Stimulated activated CD4-positive, alpha-beta T cell treated with anti-CD3 and anti-CD28 coated beads, Interleukin-2, amount 100 ng/mL, for 48 hours (primary cell): Measurements from ENCODE around the gene DBF4B.
"Not testable (repeated sequence)": the region's sequence is repeated elsewhere in the genome, so short reads cannot be mapped to it uniquely, and the experiment has no call there.

ENCODE experiments used
- DNase-seq, 2 donors: peaks; one replicate each; pipeline ENCODE4 v3.0.0-alpha.2; 2020

The DBF4B gene

DNA sequence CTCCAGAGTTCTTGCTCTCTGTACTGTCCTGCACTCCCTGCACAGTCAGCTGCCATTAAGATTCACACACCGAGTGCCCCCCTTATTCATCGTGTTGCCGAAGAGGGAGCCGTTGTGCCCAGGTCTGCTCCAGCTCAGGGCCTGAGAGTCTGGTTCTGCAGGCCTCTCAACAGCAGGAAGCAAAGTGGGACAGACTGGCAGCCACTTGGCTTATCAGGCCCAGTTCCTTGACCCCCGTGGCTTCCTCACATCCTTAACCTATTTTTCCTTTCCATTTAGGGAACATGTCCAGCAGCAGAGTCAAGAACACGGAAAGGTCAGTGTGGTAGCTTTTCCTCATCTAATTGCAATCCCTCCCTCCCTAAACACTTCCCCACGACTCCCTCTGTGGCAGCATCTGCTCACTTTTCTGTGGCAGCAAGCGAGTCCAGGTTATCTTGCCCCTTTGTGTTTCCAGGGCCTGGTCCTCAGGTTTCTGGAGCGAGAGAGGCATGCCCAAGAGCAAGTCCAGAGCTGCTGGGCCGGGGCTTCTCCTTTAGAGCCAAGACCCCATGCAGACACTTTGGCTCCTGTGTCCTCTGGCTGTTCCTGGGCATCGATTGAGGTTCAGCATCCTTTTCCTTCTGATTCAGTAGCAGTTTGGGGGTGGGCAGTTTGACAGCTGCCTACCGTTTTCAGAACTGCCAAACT lies 28.2 kb downstream of the DBF4B start:
- no peak for DNase-seq

DNA sequence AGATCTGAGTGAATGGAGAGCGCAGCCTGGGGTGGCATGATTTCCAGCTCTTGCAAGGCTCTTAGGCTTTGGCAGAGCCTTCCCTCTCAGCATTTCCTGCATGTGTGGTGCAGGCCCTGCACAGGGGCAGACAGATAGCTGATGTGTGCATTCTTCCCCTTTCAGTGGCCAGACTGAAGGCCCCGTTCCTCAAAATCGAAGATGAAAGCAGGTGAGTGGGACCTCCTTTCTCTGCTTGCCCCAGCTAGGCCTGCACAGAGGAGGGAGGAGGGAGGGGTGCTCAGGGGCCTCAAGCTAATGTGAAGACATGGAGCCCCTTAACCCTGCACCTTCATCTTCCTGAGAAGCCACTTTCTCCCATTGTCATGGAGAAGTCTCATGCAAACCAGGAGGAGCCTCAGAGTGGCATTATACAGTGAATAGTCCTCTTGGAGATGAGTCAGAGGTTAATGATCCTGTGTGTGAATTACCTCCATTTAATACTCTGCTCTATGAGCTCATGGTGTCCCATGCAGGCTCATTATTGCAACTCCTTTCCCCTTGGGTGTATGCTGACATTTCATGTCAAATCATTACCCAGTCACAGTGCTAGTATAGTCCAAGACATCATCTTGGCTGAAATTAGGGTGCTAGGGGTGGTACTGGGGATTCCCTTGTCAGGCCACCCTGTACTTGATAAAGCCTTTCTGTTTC lies 29.9 kb downstream of the DBF4B start:
- no peak for DNase-seq

GRCh38 chr17:44741316-44741715 lies 32.9 kb downstream of the DBF4B start:
- no peak for DNase-seq

DNA sequence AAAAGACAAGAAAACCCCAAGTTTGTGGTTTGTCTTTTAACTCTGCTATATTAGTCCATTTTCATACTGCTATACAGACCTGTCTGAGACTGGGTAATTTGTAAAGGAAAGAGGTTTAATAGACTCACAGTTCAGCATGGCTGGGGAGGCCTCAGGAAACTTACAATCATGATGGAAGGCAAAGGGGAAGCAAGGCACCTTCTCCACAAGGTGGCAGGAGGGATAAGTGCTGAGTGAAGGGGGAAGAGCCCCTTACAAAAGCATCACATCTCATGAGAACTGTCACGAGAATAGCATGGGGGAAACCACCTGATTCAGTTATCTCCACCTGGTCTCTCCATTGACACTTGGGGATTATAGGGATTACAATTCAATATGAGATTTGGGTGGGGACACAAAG lies 36.8 kb downstream of the DBF4B start:
- no peak for DNase-seq

- DNase-seq: not testable (repeated sequence)
Measured at GRCh38 chr17:44745738-44746137, 37.3 kb downstream of the DBF4B start.

GRCh38 chr17:44747566-44747965 lies 39.1 kb downstream of the DBF4B start:
- no peak for DNase-seq

- DNase-seq: no peak
Measured at GRCh38 chr17:44749076-44749979, 40.9 kb downstream of the DBF4B start.

- DNase-seq: no peak
Measured at GRCh38 chr17:44749980-44750318, 41.5 kb downstream of the DBF4B start.

GRCh38 chr17:44751331-44751730 lies 42.9 kb downstream of the DBF4B start:
- DNase-seq: no peak

DNA sequence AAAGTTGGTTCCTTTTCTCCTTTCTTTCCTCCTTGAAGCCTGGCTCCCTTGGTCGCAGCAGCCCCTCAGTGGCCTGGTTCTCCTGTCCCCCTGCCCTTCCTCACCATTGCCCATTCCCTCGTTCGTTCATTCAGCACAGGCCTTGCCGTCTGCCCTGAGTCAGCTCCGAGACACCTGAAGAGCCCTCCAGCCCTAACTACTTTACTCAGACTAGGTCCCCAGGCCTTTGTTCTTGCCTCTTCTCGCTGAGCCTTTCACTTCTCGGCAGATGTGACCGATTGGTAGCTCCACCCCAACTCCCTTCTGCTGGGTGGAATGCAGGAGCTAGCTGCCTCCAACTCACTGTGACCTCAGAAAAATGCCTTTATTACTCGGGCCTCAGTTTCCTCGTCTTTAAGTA lies 43.3 kb downstream of the DBF4B start:
- DNase-seq: no peak

DNA sequence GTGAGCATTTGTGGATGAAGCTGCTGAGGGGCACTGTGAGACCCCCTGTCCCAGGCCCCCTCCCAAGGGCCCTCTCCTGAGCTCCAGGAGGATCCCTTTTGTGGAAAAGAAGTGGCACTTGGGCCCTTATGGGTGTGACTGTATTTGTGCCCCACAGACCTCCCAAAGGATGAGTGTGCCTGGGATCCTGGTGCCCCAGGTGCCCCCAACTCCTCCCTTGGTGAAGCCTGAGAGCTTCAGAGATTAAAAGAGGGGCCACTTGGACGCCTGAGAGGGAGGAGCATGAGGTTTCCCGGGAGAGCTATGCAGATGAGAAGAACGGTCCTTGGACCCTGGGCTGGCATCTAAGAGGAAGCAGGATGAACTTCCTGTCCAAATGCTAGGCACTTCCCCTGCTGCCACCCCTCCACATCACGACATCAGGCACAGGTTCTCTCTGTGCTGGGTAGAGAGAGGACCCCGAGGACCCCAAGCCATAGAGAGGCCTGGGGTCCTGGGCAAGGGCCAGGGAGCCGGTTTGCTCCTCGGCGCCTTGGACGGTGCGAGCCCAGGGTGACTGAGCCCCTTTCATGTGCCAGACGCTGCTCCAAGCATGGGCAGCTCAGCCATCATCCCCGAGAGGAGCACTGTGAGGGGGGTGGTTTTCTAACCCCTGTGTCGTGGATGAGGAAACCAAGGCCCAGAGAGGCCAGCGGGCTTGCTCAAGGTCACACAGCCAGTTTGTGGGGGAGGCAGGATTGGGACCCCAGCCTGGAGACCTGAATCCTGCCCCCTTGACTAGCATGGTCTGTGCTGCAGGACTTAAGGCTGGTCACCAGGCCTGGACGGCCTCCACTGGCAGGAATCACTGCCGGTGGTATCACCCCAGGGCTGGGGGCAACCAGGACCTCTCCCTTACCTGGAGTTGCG lies 44.7 kb downstream of the DBF4B start:
- no peak for DNase-seq

- no peak for DNase-seq
Measured at GRCh38 chr17:44754276-44754675, 45.8 kb downstream of the DBF4B start.

DNA sequence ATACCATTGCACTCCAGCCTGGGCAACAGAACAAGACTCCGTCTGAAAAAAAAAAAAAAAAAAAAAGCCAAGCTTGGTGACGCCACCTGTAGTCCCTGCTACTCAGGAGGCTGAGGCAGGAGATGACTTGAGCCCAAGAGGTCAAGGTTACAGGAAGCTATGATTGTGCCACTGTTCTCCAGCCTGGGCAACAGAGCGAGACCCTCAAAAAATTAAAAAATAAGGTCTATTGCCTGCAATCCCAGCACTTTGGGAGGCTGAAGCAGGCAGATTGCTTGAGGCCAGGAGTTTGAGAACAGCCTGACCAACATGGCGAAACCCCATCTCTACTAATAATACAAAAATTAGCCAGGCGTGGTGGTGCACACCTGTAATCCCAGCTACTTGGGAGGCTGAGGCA lies 46.7 kb downstream of the DBF4B start:
- DNase-seq: not testable (repeated sequence)

DNA sequence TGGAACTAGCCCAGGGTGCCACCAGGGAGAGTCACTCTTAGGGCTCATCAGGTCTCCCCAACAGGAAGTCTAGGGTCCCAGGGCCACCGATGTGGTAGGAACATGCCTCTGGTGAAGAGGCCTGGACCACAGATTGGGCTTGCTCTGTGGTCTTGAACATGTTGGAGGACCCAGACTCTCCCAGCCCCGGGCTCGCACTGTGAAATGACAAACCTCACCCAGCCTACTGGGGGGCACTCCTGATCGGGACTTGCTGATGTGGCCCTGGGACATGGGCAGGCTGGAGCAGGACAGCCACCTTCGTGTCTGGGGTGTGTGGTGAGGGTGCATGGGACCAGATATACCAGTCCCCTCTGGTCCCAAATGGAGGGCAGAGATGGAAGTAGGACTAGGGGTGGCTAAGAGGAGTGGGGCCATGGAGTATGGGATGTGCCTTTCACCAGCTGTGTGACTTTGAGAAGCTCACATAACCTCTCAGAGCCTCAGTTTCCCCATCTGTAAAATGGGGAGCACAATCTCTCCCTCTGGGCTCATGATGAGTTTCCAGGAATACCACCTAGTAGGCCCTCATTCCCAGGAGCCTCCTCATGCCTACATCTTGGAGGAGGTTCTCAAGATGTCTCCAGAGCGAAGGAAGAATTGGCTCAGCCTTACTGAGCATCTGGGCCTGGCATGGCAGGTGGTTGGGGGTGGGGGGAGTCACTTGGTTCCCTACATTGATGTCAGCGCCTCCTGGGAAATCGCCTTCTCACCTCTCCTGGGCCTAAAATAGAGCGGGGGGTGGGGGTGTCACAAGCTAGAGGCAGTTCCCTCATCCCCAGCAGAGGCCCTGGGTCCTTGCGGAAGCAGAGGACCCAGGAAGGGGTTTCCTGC lies 48.8 kb downstream of the DBF4B start:
- no peak for DNase-seq

DNA sequence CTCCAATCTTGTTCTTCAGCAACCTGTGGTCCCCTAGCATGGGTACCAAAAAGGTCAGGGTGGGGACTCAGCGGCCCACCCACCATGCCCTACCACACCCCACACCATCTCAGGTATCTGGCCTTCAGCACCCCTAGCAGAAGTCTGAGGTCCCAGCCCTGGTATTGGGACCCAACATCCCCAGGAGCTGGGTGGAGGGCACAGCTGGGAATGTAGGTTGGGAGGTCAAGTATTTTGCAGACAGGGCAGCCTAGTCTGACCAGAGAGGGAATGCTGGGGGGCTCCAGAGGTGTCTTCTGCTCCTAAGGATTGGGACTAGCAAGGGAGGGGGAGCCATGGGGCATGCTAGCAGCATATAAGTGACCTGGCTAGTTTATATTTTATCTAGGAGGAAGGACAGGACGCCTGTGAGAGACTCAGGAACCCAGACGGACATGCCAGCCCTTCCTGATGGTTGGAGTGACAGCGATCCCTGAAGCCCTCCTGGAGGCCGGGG lies 49.5 kb downstream of the DBF4B start:
- DNase-seq: no peak

- DNase-seq: no peak
Measured at GRCh38 chr17:44758414-44759085, 50.1 kb downstream of the DBF4B start, which contains the start of gene ADAM11. Gene ADAM11 (plus strand): TSS chr17:44758988. CDS start chr17:44759200, 212 bp downstream.

GRCh38 chr17:44759086-44759915 lies 50.8 kb downstream of the DBF4B start:
- no peak for DNase-seq

GRCh38 chr17:44759916-44760243 lies 51.4 kb downstream of the DBF4B start:
- no peak for DNase-seq

GRCh38 chr17:44760474-44761308 lies 52.2 kb downstream of the DBF4B start:
- DNase-seq: no peak
